Transverse colon (tissue), 1 donor: Measurements from ENCODE around the gene MYOF.

Experiments
- EP300 ChIP-seq: sonication (generic); formaldehyde crosslinking; IDR thresholded peaks from one replicate; pipeline ENCODE4 v1.6.1; 2017; ENCODE audit warnings: antibody characterized with exemption, low read depth
- POLR2A ChIP-seq: fragments of 450-650 bp; IDR thresholded peaks from one replicate; pipeline ENCODE4 v1.6.1; 2016; ENCODE audit warnings: antibody characterized with exemption, mild to moderate bottlenecking, moderate library complexity

- TF ChIP-seq EP300 (no peak), POLR2A (no peak)
Measured at GRCh38 chr10:93412801-93413200, 69.3 kb downstream of the MYOF start.
